ENCODE measurements around the gene CYB561.
"Not testable (repeated sequence)": the region's sequence is repeated elsewhere in the genome, so short reads cannot be mapped to it uniquely, and the experiment has no call there.

CYB561 gene

GRCh38 chr17:63479495-63480184 lies 33.5 kb upstream of the CYB561 start:
- DNase-seq (ENCODE audit: low spot score): no peak

- peak; percentile 92 for DNase-seq (ENCODE audit: low spot score)
These were observed 32.8 kb upstream of the CYB561 start for GRCh38 chr17:63478814-63479494.

GRCh38 chr17:63477480-63478440 lies 31.7 kb upstream of the CYB561 start:
- peak; percentile 13 for DNase-seq (ENCODE audit: low spot score)

- DNase-seq (ENCODE audit: low spot score): peak; percentile 53
These were observed 30.9 kb upstream of the CYB561 start, which contains the start of gene ACE for GRCh38 chr17:63476854-63477479. Gene ACE (plus strand): TSS chr17:63477061. CDS start chr17:63477095, 34 bp downstream.

GRCh38 chr17:63476459-63476853 lies 30.4 kb upstream of the CYB561 start:
- peak; percentile 13 for DNase-seq (ENCODE audit: low spot score)

- no peak for DNase-seq (ENCODE audit: low spot score)
These were observed 29.6 kb upstream of the CYB561 start for GRCh38 chr17:63475491-63476412.

GRCh38 chr17:63474586-63475460 lies 28.7 kb upstream of the CYB561 start:
- DNase-seq (ENCODE audit: low spot score): no peak

- DNase-seq (ENCODE audit: low spot score): no peak
These were observed 28.1 kb upstream of the CYB561 start for GRCh38 chr17:63474174-63474573.

GRCh38 chr17:63468099-63468498 lies 22.0 kb upstream of the CYB561 start:
- not testable (repeated sequence) for DNase-seq (ENCODE audit: low spot score)

GRCh38 chr17:63464691-63465236 lies 18.7 kb upstream of the CYB561 start:
- DNase-seq (ENCODE audit: low spot score): no peak

GRCh38 chr17:63463771-63464170 lies 17.7 kb upstream of the CYB561 start:
- DNase-seq (ENCODE audit: low spot score): no peak

GRCh38 chr17:63460018-63460417 lies 13.9 kb upstream of the CYB561 start:
- no peak for DNase-seq (ENCODE audit: low spot score)

- DNase-seq (ENCODE audit: low spot score): no peak
These were observed 12.4 kb upstream of the CYB561 start for GRCh38 chr17:63458478-63458877.

- DNase-seq (ENCODE audit: low spot score): no peak
These were observed 9.3 kb upstream of the CYB561 start for GRCh38 chr17:63455417-63455816.

GRCh38 chr17:63454915-63455314 lies 8.8 kb upstream of the CYB561 start:
- no peak for DNase-seq (ENCODE audit: low spot score)

- DNase-seq (ENCODE audit: low spot score): not testable (repeated sequence)
These were observed 8.3 kb upstream of the CYB561 start for GRCh38 chr17:63454357-63454756.

- no peak for DNase-seq (ENCODE audit: low spot score)
These were observed 7.0 kb upstream of the CYB561 start for GRCh38 chr17:63452962-63453551.

- no peak for DNase-seq (ENCODE audit: low spot score)
These were observed 6.2 kb upstream of the CYB561 start for GRCh38 chr17:63452046-63452961.
